Cardiac fibroblast (primary cell): ENCODE data around the gene ZNF512.

Experiments
- DNase-seq, 2 donors: peaks; one replicate each; pipeline versions ENCODE4 v3.0.0 to v3.0.0-alpha.2; 2010; ENCODE audit warnings: low read depth in 2 of 2
- H3K4me3 ChIP-seq, 2 donors: replicated peaks in 1 of 2; 1 replicate in 1 of 2; 2 replicates in 1 of 2; pipeline ENCODE4 v1.5.1; 2011; ENCODE audit warnings: low read depth in 2 of 2, low read length in 2 of 2, mild to moderate bottlenecking in 2 of 2, moderate library complexity in 1 of 2
- TF ChIP-seq, protein P1 (sequence below): IDR thresholded peaks from one replicate; pipeline ENCODE4 v1.5.1; 2011; ENCODE audit warnings: low read depth, mild to moderate bottlenecking, low read length, inconsistent platforms

Gene ZNF512

GRCh38 chr2:27638709-27639108 is 55.9 kb downstream of the ZNF512 start:
- no peak overlapping the region for H3K4me3 ChIP-seq
- TF ChIP-seq, protein P1, sequence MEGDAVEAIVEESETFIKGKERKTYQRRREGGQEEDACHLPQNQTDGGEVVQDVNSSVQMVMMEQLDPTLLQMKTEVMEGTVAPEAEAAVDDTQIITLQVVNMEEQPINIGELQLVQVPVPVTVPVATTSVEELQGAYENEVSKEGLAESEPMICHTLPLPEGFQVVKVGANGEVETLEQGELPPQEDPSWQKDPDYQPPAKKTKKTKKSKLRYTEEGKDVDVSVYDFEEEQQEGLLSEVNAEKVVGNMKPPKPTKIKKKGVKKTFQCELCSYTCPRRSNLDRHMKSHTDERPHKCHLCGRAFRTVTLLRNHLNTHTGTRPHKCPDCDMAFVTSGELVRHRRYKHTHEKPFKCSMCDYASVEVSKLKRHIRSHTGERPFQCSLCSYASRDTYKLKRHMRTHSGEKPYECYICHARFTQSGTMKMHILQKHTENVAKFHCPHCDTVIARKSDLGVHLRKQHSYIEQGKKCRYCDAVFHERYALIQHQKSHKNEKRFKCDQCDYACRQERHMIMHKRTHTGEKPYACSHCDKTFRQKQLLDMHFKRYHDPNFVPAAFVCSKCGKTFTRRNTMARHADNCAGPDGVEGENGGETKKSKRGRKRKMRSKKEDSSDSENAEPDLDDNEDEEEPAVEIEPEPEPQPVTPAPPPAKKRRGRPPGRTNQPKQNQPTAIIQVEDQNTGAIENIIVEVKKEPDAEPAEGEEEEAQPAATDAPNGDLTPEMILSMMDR = no peak
- peak in 1 of 2 donors; percentile 70 for DNase-seq

GRCh38 chr2:27640722-27641245 is 57.9 kb downstream of the ZNF512 start:
- H3K4me3 ChIP-seq = no peak overlapping the region
- DNase-seq = no peak
- TF ChIP-seq, protein P1 = no peak

DNA sequence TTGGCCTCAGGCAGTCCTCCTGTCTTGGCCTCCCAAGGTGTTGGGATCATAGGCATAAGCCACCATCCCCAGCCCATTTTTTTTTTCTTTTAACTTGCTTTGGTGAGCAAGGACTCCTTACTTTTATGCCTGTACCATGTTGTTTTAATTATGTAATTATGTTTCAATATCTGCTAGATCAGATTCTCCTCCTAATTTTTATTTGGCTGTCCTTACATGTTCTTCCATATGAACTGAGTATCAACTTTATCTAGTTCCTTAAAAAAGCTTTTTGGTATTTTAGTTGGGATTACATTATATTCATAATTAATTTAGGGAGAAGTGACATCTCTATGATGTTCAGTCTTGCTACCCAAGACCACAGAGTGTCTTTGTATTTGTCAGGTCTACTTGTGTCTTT is 62.4 kb downstream of the ZNF512 start:
- TF ChIP-seq, protein P1 = no peak
- DNase-seq = no peak

DNA sequence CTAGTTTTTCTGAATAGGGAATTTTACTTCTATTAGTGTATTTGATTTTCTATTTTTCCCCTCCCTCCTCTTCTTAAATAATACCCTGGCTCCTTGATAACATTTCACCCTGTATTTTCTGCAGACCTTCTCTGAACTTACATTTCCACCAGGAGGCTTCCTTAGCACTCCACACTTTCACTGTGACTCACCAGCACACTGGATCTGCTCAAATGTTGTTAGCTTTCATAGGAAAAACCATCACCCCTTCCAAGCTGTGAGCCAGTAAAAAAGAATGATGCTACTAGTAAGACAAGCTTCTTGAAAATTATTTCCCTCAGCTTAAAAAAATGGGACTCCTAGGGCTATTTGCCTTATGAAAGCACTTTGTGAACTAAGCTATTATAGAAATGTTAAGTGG is 64.4 kb downstream of the ZNF512 start:
- H3K4me3 ChIP-seq = no peak overlapping the region
- DNase-seq = no peak
- TF ChIP-seq, protein P1 = no peak

More for the DNA sequence above, 62.4 kb downstream of the ZNF512 start:
- H3K4me3 ChIP-seq = no peak overlapping the region

DNA sequence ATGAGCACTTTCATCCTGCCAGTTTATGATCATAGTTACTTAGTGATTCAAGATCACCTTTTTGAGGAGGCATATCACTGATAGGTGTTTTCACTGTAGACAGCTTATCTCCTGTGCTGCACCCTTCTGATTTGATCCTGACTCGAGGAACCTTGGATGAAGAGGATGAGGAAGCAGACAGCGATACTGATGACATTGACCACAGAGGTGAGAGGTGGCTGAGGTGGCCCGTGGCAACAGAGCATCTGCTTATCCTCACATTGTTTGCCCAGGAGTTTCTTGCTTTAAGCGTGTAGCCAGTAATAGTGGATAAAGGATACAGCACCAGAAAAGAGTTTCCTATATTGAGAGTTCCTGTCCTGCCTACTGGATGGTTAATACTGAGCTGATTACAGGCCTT is 64.9 kb downstream of the ZNF512 start:
- TF ChIP-seq, protein P1 = no peak
- DNase-seq = no peak
- H3K4me3 ChIP-seq = no peak overlapping the region

GRCh38 chr2:27651056-27651455 is 68.2 kb downstream of the ZNF512 start:
- no peak overlapping the region for H3K4me3 ChIP-seq
- no peak for DNase-seq
- TF ChIP-seq, protein P1 = no peak

GRCh38 chr2:27652341-27652740 is 69.5 kb downstream of the ZNF512 start:
- H3K4me3 ChIP-seq = no peak overlapping the region
- no peak for DNase-seq
- TF ChIP-seq, protein P1 = no peak
